Right renal cortex interstitium (tissue), 3 donors: ENCODE results near the gene ESR2. TPM values are rescaled to one million over a fixed set of nuclear protein-coding genes. Genes with fewer than 3 reads are reported as not detected.
"Not testable (repeated sequence)": the region's sequence is repeated elsewhere in the genome, so short reads cannot be mapped to it uniquely, and the experiment has no call there.

Experiments
- DNase-seq, 3 donors: peaks; one replicate each; pipeline ENCODE4 v3.0.0-alpha.2; 2013; ENCODE audit warnings: low read depth in 3 of 3, low spot score in 2 of 3
- polyA plus RNA-seq, 3 donors: library from polyadenylated mRNA; unstranded; fragments of 120-200 nt; gene quantifications; one replicate each; pipeline ENCODE4 v1.2.1, GENCODE V29; 2013; ENCODE audit not compliant: insufficient read length in 3 of 3

The ESR2 gene
- polyA plus RNA-seq, 3 donors = 0.74 to 0.96 (median 0.82) TPM

GRCh38 chr14:64158608-64159007 lies 135.6 kb downstream of the ESR2 start:
- no peak for DNase-seq

GRCh38 chr14:64149921-64150320 lies 144.2 kb downstream of the ESR2 start:
- DNase-seq = no peak

- no peak for DNase-seq
These were observed 146.9 kb downstream of the ESR2 start for GRCh38 chr14:64147126-64147790.

GRCh38 chr14:64137657-64138290 lies 156.4 kb downstream of the ESR2 start:
- no peak for DNase-seq

GRCh38 chr14:64126548-64126947 lies 167.6 kb downstream of the ESR2 start:
- no peak for DNase-seq

GRCh38 chr14:64125270-64125669 lies 168.9 kb downstream of the ESR2 start:
- no peak for DNase-seq

- no peak for DNase-seq
These were observed 170.8 kb downstream of the ESR2 start for GRCh38 chr14:64123241-64123822.

- DNase-seq = no peak
These were observed 174.2 kb downstream of the ESR2 start for GRCh38 chr14:64119980-64120379.

GRCh38 chr14:64119500-64119899 lies 174.7 kb downstream of the ESR2 start:
- no peak for DNase-seq

- DNase-seq = no peak
These were observed 175.3 kb downstream of the ESR2 start for GRCh38 chr14:64118892-64119291.

- not testable (repeated sequence) for DNase-seq
These were observed 175.8 kb downstream of the ESR2 start for GRCh38 chr14:64118403-64118742.

- DNase-seq = no peak
These were observed 176.3 kb downstream of the ESR2 start for GRCh38 chr14:64117671-64118402.

GRCh38 chr14:64115401-64115800 lies 178.8 kb downstream of the ESR2 start:
- DNase-seq = no peak

- DNase-seq = no peak
These were observed 179.4 kb downstream of the ESR2 start for GRCh38 chr14:64114796-64115195.

GRCh38 chr14:64114166-64114565 lies 180.0 kb downstream of the ESR2 start:
- no peak for DNase-seq

- no peak for DNase-seq
These were observed 181.1 kb downstream of the ESR2 start for GRCh38 chr14:64112867-64113678.

- no peak for DNase-seq
These were observed 183.4 kb downstream of the ESR2 start for GRCh38 chr14:64110802-64111201.

GRCh38 chr14:64109819-64110554 lies 184.2 kb downstream of the ESR2 start:
- no peak for DNase-seq

- no peak for DNase-seq
These were observed 186.7 kb downstream of the ESR2 start for GRCh38 chr14:64107438-64107837.

- DNase-seq = no peak
These were observed 196.1 kb downstream of the ESR2 start for GRCh38 chr14:64098120-64098519.
